HG02571 (cell line): ENCODE measurements around the gene CCN5.
"Not testable (repeated sequence)": the region's sequence is repeated elsewhere in the genome, so short reads cannot be mapped to it uniquely, and the experiment has no call there.

Experiments used
- ATAC-seq: cut with Tn5 transposase; IDR thresholded peaks from one replicate; pipeline ENCODE4 v1.9.1; 2021; ENCODE audit warnings: mild to moderate bottlenecking, moderate library complexity; ENCODE audit not compliant: unreplicated experiment

Gene CCN5, protein sequence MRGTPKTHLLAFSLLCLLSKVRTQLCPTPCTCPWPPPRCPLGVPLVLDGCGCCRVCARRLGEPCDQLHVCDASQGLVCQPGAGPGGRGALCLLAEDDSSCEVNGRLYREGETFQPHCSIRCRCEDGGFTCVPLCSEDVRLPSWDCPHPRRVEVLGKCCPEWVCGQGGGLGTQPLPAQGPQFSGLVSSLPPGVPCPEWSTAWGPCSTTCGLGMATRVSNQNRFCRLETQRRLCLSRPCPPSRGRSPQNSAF

DNA sequence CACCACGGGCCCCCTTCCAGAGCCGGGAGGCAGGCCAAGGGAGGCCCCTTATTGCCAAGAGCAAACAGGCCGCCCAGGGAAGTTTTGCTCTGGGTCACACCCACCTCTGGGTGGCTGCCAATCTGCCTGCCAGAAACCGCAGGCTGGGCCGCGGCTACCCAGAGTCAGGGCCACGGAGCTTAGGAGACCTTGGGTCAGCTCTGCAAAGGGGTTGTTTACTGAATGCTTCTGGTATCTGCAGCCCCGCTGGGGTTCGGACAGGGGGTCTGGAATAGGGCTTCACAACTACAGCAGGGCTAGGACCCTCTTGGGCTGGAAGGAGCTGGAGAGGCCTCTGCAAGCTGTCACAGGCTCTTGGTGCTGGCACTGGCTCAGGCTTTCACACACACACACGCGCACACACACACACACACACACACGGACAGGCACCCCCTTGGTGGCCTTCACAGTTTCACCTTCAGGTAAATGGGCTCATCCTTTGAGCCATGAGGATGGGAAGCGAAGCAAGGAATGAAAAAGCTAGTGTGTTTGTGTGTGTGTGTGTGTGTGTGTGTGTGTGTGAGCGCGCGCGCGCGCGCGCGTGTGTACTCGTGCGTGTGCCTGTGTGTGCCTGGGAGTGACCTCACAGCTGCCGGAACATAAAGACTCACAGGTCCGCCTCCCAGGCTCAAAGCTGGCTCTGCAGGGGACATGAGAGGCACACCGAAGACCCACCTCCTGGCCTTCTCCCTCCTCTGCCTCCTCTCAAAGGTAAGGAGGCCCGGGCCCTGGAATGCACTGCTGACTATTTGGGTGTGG, at the start of gene CCN5:
TSS of gene CCN5 (plus strand) at position 669 of the 798 bp plus-strand sequence. CDS start at position 691, 22 bp downstream.
- ATAC-seq = no peak

DNA sequence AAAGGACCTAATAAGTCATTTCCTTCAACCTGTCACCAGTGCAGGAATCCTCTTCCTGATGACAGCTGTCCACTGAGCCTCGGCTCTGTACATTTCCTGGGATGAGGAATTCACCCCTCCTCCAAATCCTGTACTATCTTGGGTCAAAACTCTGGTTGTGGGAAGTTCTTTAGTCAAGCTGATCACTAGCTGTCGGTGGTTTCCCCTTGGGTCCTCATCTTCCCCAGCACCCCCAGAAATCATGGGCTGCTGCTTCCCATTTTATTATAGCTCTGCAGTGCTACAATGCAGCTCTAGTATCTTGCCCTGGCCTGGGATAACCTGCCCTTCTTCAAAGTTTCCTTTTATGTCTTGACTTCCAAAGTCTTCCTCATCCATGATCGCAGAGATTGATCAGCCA, 49.1 kb upstream of the CCN5 start:
- no peak for ATAC-seq

DNA sequence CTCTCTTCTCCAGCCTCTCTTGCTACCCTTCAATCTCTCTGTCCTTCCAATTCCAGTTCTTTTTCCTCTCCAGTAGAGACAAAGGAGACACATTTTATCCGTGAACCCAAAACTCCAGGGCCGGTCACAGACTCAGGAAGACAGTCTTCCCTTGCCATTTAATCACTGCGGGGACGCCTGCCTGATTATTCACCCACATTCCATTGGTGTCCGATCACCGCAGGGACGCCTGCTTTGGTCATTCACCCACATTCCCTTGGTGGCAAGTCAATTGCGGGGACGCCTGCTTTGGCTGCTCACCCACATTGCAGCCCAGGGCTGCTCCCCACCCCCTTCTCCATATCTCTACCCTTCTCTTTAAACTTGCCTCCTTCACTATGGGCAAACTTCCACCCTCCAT, 44.3 kb upstream of the CCN5 start:
- not testable (repeated sequence) for ATAC-seq

DNA sequence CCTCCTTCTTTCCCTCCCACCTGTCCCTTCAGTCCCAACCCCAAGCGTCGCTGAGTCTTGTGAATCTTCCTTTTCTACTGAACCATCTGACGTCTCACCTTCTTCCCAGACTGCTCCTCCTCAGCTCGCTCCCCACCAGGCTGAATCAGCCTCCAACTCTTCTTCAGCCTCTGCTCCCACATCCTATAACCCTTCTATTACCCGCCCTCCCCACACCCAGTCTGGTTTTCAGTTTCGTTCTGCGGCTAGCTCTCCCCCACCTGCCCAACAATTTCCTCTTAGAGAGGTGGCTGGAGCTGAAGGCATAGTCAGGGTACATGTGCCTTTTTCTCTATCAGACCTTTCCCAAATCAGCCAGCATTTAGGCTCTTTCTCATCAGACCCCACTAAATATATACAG, 43.6 kb upstream of the CCN5 start:
- ATAC-seq = not testable (repeated sequence)

DNA sequence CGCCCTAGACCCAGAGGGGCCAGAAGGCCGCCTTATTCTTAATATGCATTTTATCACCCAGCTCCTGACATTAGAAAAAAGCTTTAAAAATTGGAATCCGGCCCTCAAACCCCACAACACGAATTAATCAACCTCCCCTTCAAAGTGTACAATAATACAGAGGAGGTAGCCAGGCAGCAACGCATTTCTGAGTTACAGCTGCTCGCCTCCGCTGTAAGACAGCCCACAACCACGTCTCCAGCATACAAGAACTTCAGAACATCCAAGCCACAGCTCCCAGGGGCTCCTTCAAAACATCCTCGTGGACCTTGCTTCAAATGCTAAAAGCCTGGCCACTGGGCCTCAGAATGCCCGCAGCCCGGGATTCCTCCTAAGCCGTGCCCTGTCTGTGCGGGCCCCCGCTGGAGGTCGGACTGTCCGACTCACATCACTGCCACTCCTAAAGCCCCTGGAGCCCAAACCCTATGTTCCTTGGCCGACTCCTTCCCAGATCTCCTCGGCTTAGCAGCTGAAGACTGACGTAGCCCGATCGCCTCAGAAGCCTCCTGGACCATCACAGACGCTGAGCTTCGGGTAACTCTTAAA, 42.8 kb upstream of the CCN5 start:
- not testable (repeated sequence) for ATAC-seq

DNA sequence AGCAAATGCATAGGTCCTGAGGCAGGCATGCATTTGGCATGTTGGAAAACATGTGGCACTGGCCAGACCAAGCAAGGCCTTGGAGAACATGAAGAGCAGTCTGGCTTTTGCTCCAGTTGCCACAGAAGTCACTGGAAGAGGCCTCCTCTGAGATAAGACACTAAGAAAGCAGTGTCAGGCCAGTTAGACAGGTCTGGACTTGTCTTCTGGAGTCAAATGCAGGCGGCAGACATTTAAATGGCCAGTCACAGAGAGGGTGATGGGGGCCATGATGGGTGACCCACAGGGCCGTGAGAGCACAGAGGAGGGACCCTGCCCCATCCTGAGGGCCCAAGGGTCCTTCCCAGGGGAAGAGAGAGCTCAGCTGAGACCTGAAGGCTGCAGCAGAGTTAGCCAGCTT, 36.9 kb upstream of the CCN5 start:
- no peak for ATAC-seq

DNA sequence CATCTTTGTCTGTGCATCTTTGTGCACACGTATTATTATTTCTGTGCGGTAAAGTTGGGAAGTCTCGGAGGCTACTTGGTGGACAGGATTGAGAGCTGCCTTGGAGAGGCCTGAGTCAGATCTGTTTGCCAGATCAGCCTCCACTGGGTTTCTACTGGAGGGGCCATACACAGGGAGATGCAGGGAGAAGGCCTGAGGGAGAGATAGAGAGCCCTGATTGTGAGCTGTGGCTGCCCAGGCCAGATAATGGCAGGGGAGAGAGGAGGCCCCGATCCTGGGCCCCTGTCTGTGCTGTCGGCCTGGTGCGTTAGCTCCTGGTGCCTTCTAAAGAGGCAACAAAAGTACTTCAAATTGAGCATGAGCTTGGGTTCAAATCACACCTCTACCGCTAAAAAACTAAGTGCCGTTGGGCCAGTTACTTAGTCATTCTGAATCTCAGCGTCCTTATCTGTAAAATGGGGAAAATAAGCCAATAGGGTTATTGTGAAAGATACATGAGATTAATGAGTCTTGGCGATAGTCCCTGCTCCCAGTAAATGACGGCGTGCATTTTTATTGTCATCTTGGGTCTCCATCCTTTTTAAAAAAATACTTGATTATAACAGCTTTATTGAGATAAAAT, 36.1 kb upstream of the CCN5 start:
- no peak for ATAC-seq

DNA sequence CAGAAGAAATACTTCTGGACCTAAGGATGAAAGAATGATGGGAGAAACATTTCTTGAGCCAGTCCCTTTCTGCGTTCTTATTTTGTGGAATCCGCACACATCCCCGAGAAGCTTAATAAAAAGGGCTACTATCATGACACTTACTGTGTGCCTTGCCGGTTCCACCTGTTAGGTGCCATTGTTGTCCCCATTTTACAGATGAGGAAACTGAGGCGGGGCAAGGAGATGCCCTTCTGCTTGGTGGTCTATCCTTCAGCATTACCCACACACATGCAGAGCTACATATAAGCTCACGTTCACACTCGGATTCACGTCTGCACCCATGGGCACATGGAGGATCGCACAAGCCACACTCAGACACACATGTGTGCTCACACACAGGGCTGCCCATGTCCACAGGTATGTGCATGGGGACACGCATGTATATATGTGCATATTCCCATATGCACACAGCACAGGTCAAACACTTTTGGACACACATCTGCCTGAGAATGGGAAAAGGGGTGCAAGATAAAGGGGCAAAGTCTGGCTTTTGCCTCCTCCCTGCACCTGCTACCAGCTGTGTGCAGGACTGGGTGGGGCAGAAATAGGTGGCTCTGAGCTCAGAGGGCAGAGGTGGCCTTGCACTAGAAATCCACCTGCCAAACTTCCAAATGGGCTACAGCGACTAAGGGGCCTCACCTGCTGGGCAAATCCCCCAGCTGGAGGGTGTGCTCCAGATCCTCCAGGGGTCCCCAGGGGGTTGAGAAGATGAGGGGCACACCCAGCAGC, 33.2 kb upstream of the CCN5 start:
- no peak for ATAC-seq

DNA sequence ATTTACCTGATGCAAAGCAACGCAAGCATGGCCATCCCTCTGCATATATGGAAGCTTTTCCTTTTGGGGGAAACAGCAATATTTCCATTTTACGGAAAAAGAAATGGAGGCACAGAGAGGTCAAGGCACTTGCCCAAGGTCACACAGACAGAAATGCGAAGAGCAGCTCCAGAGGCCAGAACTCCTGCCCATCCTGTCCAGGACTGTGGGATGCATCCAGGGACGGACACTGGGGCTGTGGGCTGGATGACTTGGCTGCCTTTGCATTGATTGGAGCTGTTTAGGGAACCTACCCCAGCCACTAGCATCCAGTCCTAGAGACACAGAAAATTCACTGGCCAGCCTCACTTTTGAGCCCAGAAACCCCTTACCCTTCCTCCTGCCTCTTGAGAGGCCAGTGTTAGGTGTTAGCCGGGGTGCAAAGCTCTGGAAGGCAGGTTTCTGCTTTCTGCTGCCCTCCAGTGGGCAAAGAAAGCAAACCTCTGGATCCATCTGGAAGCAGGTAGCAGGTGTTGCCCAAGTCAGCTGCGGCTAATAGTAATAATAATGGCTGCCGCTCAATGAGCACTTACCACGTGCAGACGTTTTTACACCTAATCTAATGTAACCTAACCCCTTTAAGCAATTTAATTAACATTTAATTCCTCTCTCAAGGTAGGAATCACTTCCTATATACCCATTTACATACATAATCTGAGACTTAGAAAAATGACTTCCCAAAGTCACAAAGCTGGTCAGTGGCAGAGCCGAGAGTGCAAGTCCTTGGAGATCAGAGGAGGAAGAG, 31.7 kb upstream of the CCN5 start:
- ATAC-seq = no peak

DNA sequence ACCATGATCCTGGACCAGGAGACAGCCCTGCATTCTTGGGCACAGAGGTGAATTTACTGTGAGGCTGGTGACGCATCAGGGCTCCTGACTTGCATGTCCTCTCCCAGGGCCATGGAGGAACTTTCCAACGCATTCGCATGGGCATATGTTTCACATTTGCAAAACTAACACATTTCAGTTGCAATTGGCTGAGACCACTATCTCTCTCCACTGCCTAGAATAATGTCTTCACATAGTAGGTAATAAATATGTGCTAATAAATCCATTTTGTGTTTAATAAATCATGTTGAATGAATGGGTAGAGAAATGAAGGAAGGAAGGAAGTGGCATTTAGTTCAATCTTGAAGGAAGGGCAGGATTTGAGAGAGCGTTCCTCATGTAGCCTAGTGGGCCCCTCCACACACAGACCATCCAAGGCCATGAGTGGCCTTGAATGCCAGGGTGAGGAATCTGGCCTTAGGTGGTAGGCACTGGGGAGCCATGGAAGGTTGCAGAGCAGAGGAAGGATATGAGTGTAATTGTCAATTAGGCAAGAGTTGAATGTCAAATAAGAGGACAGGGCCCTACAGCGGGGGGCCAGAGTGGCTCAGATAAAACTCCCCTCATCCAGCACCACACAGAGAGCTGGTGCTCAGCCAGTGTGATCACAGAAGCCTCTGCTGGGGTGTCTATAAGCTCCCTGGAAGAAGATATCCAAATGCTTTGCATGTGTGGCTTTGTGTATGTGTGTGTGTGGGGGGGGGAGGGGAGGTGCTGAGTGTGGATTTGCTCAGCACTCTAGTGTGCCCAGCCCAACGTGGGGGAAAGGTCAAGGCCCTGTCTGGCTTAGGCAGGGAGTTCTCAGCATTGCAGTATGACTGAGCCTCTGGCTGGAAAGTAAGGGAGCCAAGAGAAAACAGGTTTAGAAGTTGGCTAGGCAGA, 30.9 kb upstream of the CCN5 start:
- no peak for ATAC-seq

DNA sequence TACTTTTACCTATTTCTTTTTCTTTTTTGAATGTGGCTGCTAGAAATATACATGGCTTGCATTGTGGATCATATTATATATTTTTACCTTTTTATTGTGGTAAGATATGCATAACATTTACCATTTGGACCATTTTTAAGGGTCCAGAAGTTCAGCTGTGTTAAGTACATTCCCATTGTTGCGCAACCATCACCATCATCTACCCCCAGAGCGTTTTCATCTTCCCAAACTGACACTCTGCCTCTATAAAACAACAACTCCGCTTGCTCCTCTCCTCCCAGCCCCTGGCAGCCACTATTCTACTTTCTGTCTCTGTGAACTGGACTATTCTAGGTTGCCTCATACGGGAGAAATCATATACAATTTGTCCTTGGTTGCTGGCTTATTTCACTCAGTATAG, 28.2 kb upstream of the CCN5 start:
- ATAC-seq = no peak

DNA sequence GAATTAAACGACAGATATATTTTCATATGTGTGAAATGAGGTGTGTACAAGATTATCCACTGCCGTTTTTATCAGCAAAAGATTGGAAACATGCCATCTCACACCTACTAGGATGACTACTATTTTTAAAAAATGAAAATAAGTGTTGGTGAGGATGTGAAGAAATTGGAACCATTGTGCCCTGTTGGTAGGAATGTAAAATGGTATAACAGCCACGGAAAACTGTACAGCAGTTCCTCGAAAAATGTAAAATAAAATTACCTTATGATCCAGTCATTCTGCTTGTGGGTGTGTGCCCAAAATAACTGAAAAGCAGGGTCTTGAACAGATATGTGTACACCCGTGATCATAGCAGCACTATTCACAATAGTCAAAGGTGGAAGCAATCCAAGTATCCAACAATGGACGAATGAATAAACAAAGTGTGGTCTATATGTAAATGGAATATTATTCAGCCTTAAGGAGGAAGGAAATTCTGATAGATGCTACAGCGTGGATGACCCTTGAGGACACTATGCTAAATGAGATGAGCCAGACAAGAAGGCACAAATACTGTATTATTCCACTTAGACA, 27.0 kb upstream of the CCN5 start:
- no peak for ATAC-seq

DNA sequence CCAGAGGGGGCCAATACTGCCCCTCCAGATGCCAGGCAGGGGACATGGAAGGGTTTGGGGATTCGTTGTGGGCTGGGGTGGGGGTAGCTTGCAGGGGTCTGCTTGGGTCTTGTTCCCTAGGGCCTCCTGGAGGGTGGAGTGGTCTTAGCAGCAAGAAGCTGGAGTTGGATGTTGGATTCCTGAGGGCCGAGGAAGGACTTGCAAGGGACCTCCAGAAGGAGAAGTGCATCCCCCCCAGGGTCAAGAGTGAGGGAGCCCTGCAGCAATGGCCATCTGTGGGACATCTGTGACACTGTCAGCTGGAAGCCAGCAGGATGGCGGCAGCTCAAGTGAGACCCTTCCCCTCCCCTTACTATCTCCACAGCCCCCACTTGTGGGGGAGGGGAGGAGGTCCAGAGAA, 25.4 kb upstream of the CCN5 start:
- ATAC-seq = no peak

DNA sequence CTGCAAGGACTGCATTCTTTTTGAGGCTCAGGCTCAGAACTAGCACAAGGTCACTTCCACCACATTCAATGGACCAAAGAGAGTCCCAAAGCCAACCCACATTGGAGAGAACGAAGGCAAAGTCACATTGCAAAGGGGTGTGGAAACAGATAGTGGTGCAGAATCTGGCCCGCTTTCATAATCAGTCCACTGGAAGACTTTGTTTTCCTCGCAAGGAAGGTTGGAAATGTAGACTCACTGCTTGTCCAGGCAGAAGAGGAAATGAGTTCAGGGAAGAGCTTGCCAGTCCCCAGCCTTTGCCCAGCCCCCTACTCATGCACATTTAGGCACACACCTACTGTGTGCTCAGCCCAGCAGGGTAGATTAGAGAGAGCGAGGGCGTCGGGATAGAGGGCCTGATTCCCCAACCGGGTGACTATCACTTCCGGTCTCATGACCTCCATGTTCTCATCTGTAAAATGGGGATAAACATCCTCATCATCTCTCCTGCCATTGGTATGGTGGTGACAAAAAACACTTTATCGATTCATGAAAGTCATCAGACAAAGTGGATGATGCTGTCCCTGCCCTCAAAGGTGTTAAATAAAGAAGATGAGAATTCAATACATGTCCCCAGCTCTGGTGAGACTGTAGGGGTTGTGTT, 24.3 kb upstream of the CCN5 start:
- ATAC-seq = no peak

DNA sequence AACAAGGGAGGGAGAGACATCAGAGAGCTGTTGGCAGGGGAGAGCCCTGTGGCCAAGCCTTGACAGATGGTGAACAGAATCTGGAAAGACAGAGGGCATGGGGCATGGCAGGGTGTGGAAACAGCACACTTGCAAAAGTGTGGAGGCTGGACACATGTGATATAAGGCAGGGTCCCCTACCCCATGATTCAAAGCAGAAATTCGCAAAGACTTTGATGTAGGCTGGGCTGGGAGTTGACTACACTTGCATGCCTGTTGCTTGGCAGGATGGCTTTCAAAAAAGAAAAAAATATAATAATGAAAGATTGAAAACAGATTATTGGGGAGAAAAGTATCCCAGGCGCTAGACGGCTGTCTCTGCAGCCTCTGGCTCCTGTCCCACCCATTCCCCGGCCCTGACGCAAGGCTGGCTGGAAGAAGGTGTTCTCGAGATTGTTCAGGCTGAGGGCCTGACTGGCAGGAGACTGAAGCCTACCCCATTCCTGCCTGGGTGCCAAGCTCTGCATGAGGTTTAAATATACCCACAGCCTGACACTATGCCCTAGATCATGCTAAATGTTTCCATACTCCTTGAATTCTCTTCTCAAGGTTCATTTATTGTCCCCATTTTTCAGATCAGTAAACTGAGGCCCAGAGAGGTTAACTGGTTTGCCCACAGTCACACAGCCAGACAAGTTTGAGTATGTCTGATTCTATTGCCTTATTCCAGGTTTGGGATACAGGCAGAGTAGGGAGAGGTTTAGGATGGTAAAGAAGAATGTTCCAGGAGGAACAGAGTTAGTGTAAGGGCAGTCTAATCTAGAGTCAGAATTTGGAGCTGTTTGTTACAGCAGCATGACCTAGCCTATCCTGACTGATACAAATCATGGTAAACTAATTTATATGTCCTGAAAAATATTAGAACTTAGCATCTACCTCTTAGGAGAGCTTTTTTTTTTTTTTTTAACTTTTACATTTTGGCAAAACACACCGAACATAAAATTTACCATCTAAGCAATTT, 23.4 kb upstream of the CCN5 start:
- no peak for ATAC-seq

DNA sequence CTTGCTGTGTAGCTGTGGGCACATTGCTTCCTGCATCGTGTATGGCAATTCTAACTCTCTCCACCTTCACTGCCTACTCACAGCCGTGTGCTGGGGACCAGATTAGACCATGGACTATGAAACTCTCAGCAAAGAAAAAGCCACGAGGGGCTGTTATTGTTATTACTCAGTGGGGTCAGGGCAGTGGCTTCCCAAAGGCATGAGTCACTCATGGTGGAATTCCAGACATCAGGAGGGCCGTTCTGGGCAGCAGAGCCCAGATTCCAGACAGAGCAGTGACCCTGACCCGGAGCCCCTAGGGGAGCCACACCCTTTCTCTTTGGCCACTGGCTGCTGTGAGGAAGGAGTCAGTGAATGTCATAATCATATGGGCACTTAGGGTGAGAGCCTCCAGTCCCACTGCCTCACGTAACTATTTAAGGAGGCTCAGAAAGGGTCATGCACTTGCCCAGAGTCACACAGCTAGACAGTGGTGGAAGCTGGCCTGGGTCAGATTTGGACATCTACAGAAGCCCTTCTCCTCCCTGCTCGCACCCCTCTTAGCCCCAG, 22.2 kb upstream of the CCN5 start:
- ATAC-seq = no peak

DNA sequence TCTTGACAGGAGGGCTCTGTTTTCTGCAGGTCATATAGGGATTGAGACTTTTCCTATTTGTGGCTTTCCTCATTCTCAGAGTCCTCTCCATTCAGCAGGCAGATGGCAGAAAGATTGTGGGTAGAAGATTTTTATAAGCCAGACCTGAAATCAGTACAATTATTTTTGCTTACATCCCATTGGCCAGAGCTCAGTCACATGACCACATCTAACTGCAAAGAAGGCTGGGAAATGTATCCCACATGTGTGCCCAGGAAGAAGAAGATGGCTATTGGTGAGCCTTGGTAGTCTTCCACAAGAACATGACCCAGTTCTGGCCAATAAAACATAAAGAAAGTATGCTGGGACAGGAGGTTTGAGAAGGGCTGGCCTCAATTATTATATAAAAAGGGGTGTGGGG, 21.5 kb upstream of the CCN5 start:
- no peak for ATAC-seq
